LNCAP (cell line): Measurements from ENCODE around the gene MICAL2.

Experiments used
- CTCF ChIP-seq: fragments of 450-650 bp; IDR thresholded peaks from 2 replicates; pipeline ENCODE4 v1.5.1; 2017; ENCODE audit warnings: mild to moderate bottlenecking

The MICAL2 gene

GRCh38 chr11:12236744-12237101, 126.3 kb downstream of the MICAL2 start:
- TF ChIP-seq CTCF: peak; percentile 13; the same call in 1 of the 2 replicates

- no peak for TF ChIP-seq CTCF
These were observed 127.0 kb downstream of the MICAL2 start for GRCh38 chr11:12237381-12237784.

- no peak for TF ChIP-seq CTCF
These were observed 128.0 kb downstream of the MICAL2 start for GRCh38 chr11:12238420-12238819.

- TF ChIP-seq CTCF: no peak
These were observed 129.0 kb downstream of the MICAL2 start for GRCh38 chr11:12239396-12239795.

GRCh38 chr11:12239804-12240371, 129.5 kb downstream of the MICAL2 start:
- TF ChIP-seq CTCF: no peak

- TF ChIP-seq CTCF: no peak
These were observed 130.3 kb downstream of the MICAL2 start for GRCh38 chr11:12240677-12241076.

- no peak for TF ChIP-seq CTCF
These were observed 131.0 kb downstream of the MICAL2 start for GRCh38 chr11:12241401-12241800.
